Omental fat pad (tissue), 4 donors: ENCODE data around the gene HNRNPA1. TPM values are rescaled to one million over a fixed set of nuclear protein-coding genes. Genes with fewer than 3 reads are reported as not detected.
"Not testable (repeated sequence)": the region's sequence is repeated elsewhere in the genome, so short reads cannot be mapped to it uniquely, and the experiment has no call there.

Source experiments
- ATAC-seq: fragments of 150-250 bp; one replicate; pipeline ENCODE4 v1.9.1; 2016; ENCODE audit warnings: mild to moderate bottlenecking, moderate library complexity; ENCODE audit not compliant: low FRiP score
- DNase-seq: peaks from one replicate; pipeline ENCODE4 v3.0.0-alpha.2; 2019; ENCODE audit warnings: low spot score
- CTCF ChIP-seq, 3 donors: fragments of 450-650 bp; IDR thresholded peaks; one replicate each; pipeline ENCODE4 v1.5.1; 2016 to 2017; ENCODE audit warnings: antibody characterized with exemption in 3 of 3, mild to moderate bottlenecking in 3 of 3, moderate library complexity in 2 of 3
- total RNA-seq, 4 donors: library from RNA; depleted of rRNA; stranded (reverse); fragments of >200 nt; gene quantifications; one replicate each; pipeline ENCODE4 v1.1.0, GENCODE V29; 2016

The HNRNPA1 gene
- total RNA-seq, 4 donors from 2014 or later = 352 to 497 (median 414) TPM

GRCh38 chr12:54282949-54283593 lies 2.5 kb downstream of the HNRNPA1 start:
- no peak for ATAC-seq
- no peak for TF ChIP-seq CTCF (IDR thresholded peaks at IDR 0.05)
- no peak for DNase-seq

GRCh38 chr12:54284070-54284780 lies 3.7 kb downstream of the HNRNPA1 start:
- not testable (repeated sequence) for DNase-seq, ATAC-seq

- DNase-seq (no peak), ATAC-seq (no peak)
- TF ChIP-seq CTCF (IDR thresholded peaks at IDR 0.05) = no peak
Measured at GRCh38 chr12:54285150-54286041, 4.9 kb downstream of the HNRNPA1 start.

- DNase-seq (no peak), ATAC-seq (no peak)
- TF ChIP-seq CTCF (IDR thresholded peaks at IDR 0.05) = no peak
Measured at GRCh38 chr12:54286042-54287030, 5.8 kb downstream of the HNRNPA1 start.

- no peak for ATAC-seq
- no peak for TF ChIP-seq CTCF (IDR thresholded peaks at IDR 0.05)
- no peak for DNase-seq
Measured at GRCh38 chr12:54287261-54288157, 7.0 kb downstream of the HNRNPA1 start.

- ATAC-seq (no peak), DNase-seq (no peak)
- no peak for TF ChIP-seq CTCF (IDR thresholded peaks at IDR 0.05)
Measured at GRCh38 chr12:54292083-54292930, 11.8 kb downstream of the HNRNPA1 start.
